GM19099 (cell line): ENCODE results near the gene M6PR.

Experiments used
- POLR2A ChIP-seq: IDR thresholded peaks from 3 replicates; pipeline ENCODE4 v1.6.1; 2011; ENCODE audit warnings: low read depth; ENCODE audit not compliant: insufficient read length; ENCODE audit errors: extremely low read depth

Gene M6PR

DNA sequence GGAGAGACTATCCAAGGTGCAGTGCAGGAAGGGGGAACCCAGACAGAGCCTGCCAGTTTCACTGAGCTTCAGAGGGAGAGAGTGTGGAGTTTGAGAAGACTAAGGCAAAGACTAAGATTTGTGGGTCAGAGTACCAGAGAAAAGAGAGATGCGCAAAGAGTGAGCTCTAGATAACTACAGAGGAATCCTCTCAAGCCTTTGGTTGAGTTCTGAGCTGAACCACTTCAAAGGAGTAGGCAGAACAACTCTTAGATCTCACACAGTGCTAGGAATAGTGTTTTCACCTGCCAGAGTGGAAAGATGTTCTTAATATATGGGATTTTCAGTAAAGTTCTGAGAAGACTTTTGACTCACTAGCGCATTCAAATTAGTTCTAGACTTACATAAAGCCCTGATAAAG, 10.7 kb upstream of the M6PR start:
- TF ChIP-seq POLR2A = no peak

GRCh38 chr12:8958066-8958465, 8.6 kb upstream of the M6PR start:
- no peak for TF ChIP-seq POLR2A

- no peak for TF ChIP-seq POLR2A
Measured at GRCh38 chr12:8957561-8957960, 8.1 kb upstream of the M6PR start.

GRCh38 chr12:8956772-8957171, 7.3 kb upstream of the M6PR start:
- TF ChIP-seq POLR2A = no peak

GRCh38 chr12:8956073-8956472, 6.6 kb upstream of the M6PR start:
- no peak for TF ChIP-seq POLR2A

GRCh38 chr12:8953773-8954402, 4.4 kb upstream of the M6PR start:
- TF ChIP-seq POLR2A = no peak

- no peak for TF ChIP-seq POLR2A
Measured at GRCh38 chr12:8951744-8952143, 2.3 kb upstream of the M6PR start.

DNA sequence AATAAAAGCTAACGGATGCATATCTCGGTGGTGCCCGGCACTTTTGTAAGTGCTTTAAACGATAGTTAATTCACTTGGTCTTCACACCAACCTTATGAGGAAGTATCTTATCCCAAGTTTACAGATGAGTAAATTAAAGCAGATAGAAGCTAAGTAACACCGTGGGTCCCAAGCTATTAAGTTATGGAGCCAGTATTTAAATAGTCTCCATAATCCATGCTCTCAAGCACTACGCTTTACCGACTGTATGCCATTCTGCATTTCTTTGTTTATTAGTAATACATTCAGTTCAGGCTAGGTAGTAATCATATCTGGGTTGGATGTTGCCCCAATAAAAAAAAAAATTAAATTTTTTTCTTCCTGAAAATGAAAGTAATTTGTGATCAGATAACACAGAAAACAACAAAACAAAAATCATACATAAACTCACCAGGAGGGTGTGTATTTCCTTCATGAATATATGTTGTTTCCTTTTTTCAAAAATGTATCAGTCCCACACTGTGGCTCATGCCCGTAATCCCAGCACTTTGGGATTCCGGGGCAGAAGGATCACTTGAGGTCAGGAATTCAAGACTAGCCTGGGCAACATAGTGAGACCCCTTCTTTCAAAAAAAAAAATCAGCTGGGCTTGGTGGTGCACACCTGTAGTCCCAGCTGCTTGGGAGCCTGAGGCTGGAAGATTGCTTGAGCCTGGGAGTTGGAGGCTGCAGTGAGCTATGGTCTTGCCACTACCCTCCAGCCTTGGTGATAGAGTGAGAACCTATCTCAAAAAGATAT, 1.4 kb upstream of the M6PR start:
- TF ChIP-seq POLR2A = no peak

GRCh38 chr12:8950221-8950527, 729 bp upstream of the M6PR start:
- no peak for TF ChIP-seq POLR2A

- no peak for TF ChIP-seq POLR2A
Measured at GRCh38 chr12:8948701-8949341, 624 bp downstream of the M6PR start.

DNA sequence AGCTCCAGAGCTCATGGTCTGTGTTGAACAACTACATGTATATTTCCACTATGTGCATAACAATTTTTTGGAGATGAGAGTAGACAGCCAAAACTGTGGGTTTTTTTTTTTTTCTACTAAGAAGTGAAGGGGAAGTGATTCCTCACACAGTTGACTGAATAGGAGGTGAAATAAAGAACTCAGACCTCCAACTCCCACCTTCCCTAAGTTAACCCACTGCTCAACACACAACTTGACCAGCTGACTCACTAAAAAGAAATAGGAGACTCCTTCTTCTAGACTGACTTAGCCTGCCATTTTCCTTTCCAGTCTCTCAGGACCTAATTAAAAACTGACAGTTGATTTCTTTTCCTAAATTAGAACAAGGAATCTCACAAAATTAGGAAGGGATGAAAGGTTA, 1.7 kb downstream of the M6PR start:
- TF ChIP-seq POLR2A = no peak

DNA sequence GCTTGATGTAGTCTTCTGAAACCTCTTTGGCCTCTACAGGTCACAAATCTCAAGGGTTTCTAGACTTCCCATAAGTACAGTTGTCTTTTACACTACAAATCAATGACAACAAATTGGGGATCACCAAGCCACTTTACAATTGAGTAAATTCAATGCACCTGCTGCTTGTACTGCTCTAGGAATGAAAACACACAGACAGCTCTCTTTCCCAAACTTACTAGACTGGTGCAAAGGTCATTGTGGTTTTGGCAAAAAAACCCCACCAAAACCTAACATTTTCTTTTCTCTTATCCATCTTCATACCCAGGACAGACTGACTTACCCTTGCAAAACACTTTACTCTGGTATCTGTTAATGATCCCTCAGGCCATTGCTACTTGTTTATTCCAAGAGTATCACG, 2.7 kb downstream of the M6PR start:
- no peak for TF ChIP-seq POLR2A

- TF ChIP-seq POLR2A = no peak
Measured at GRCh38 chr12:8943565-8944186, 5.8 kb downstream of the M6PR start.

- TF ChIP-seq POLR2A = no peak
Measured at GRCh38 chr12:8941691-8942478, 7.6 kb downstream of the M6PR start.

DNA sequence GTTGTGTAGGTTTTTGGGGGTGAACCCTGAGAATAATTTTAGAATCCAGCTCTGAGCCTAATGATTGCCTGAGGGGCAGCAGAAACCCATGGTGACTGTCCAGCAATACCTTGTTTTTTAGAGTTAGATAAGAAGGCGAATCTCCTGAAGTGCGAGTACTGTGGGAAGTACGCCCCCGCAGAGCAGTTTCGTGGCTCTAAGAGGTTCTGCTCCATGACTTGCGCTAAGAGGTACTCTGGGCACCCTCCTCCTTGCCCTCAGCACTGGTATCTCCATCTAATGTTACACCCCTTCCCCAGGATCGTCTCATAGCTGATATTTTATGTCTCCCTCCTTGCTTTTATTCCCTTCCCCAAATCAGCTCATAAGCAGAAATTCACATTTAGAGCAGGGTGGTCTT, 12.7 kb downstream of the M6PR start:
- no peak for TF ChIP-seq POLR2A
